Suprapubic skin (tissue), 4 donors: ENCODE measurements around the gene OVOL2.

Experiments used
- EP300 ChIP-seq: sonication (generic); formaldehyde crosslinking; IDR thresholded peaks from one replicate; pipeline ENCODE4 v1.6.1; 2017; ENCODE audit warnings: antibody characterized with exemption
- POLR2A ChIP-seq, 2 donors: fragments of 450-650 bp; IDR thresholded peaks; one replicate each; pipeline ENCODE4 v1.6.1; 2017; ENCODE audit warnings: antibody characterized with exemption in 2 of 2, mild to moderate bottlenecking in 2 of 2, moderate library complexity in 2 of 2
- POLR2AphosphoS5 ChIP-seq, 3 donors: sonication (generic); formaldehyde crosslinking; IDR thresholded peaks; one replicate each; pipeline ENCODE4 v1.6.1; 2017; ENCODE audit warnings: antibody characterized with exemption in 3 of 3
- TF ChIP-seq, protein P1 (sequence below), 2 donors: fragments of 200-600 bp in 1 of 2; fragments of 450-650 bp in 1 of 2; sonication (generic) in 1 of 2; IDR thresholded peaks; one replicate each; pipeline ENCODE4 v1.5.1; 2016 to 2019; ENCODE audit warnings: antibody characterized with exemption in 2 of 2, mild to moderate bottlenecking in 1 of 2, moderate library complexity in 1 of 2

DNA sequence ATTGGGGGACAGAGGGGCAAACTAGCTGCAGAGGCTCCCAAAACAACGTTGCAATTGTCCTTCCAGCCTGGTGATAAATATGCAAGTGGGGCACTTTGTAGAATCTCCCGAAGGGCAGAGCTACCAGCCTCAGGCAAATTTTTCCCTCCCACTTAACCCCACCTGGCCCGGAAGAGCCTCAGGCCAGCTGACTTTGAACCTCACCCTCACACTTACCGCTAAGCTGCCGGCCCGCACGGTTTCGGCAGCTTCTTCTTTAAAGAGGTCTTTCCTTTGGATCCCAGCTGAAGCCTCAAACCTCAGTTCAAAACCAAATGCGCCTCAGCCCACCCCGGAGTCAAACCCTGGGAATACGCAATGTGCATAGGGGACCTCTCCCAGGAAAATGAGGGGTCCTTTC is 2.5 kb downstream of the OVOL2 start:
- TF ChIP-seq, protein P1, sequence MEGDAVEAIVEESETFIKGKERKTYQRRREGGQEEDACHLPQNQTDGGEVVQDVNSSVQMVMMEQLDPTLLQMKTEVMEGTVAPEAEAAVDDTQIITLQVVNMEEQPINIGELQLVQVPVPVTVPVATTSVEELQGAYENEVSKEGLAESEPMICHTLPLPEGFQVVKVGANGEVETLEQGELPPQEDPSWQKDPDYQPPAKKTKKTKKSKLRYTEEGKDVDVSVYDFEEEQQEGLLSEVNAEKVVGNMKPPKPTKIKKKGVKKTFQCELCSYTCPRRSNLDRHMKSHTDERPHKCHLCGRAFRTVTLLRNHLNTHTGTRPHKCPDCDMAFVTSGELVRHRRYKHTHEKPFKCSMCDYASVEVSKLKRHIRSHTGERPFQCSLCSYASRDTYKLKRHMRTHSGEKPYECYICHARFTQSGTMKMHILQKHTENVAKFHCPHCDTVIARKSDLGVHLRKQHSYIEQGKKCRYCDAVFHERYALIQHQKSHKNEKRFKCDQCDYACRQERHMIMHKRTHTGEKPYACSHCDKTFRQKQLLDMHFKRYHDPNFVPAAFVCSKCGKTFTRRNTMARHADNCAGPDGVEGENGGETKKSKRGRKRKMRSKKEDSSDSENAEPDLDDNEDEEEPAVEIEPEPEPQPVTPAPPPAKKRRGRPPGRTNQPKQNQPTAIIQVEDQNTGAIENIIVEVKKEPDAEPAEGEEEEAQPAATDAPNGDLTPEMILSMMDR (IDR thresholded peaks at IDR 0.05), result no peak
- no peak for TF ChIP-seq POLR2A (IDR thresholded peaks at IDR 0.05)
- no peak for TF ChIP-seq EP300
- TF ChIP-seq POLR2AphosphoS5 (IDR thresholded peaks at IDR 0.05), result no peak
